SU-DHL-6 (cell line): ENCODE measurements around the gene KAZN.

Experiments
- EZH2phosphoT487 ChIP-seq: fragments of 200-600 bp; sonication (generic), shearing (Covaris generic); conservative IDR thresholded peaks from 2 replicates; pipeline ENCODE4 v1.6.1; 2018; ENCODE audit warnings: mild to moderate bottlenecking, antibody characterized with exemption, low read length, moderate library complexity, mixed read lengths
- TF ChIP-seq, protein P1 (sequence below): fragments of 200-600 bp; sonication (generic); IDR thresholded peaks from one replicate; pipeline ENCODE4 v1.5.1; 2017; ENCODE audit warnings: antibody characterized with exemption, mild to moderate bottlenecking, low read length, moderate library complexity; ENCODE audit not compliant: insufficient read depth, poor library complexity, severe bottlenecking

- TF ChIP-seq, protein P1, sequence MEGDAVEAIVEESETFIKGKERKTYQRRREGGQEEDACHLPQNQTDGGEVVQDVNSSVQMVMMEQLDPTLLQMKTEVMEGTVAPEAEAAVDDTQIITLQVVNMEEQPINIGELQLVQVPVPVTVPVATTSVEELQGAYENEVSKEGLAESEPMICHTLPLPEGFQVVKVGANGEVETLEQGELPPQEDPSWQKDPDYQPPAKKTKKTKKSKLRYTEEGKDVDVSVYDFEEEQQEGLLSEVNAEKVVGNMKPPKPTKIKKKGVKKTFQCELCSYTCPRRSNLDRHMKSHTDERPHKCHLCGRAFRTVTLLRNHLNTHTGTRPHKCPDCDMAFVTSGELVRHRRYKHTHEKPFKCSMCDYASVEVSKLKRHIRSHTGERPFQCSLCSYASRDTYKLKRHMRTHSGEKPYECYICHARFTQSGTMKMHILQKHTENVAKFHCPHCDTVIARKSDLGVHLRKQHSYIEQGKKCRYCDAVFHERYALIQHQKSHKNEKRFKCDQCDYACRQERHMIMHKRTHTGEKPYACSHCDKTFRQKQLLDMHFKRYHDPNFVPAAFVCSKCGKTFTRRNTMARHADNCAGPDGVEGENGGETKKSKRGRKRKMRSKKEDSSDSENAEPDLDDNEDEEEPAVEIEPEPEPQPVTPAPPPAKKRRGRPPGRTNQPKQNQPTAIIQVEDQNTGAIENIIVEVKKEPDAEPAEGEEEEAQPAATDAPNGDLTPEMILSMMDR, result no peak
- TF ChIP-seq EZH2phosphoT487, result no peak
Measured at GRCh38 chr1:14983277-14983676, 384.8 kb downstream of the KAZN start.
